T follicular helper cell (primary cell): Measurements from ENCODE around the gene FBXO44.
A peak's percentile ranks its signal among the peaks of the same experiment; 100 is the strongest.
"Not testable (repeated sequence)": the region's sequence is repeated elsewhere in the genome, so short reads cannot be mapped to it uniquely, and the experiment has no call there.

ENCODE experiments used
- DNase-seq: peaks from one replicate; pipeline ENCODE4 v3.0.0-alpha.2; 2020; ENCODE audit warnings: low read depth
- total RNA-seq, 2 experiments: gene quantifications; one replicate each; lab custom pipeline; 2026; lab: John Stamatoyannopoulos, UW

The FBXO44 gene
- 8.2 to 40.8 reads per million in 2 experiments for total RNA-seq

GRCh38 chr1:11654137-11654938, at the start of gene FBXO44, which contains the start of gene FBXO2:
TSS of gene FBXO44 (plus strand) at chr1:11654877. CDS start at chr1:11655836, 959 bp downstream.
TSS of gene FBXO2 (minus strand) at chr1:11654429. CDS start at chr1:11654340, 89 bp downstream.
- DNase-seq, result peak; percentile 62

GRCh38 chr1:11606775-11607174, 47.9 kb upstream of the FBXO44 start:
- no peak for DNase-seq

GRCh38 chr1:11608596-11609130, 46.0 kb upstream of the FBXO44 start:
- DNase-seq, result not testable (repeated sequence)

GRCh38 chr1:11609378-11609777, 45.3 kb upstream of the FBXO44 start:
- DNase-seq, result not testable (repeated sequence)

GRCh38 chr1:11610629-11611180, 44.0 kb upstream of the FBXO44 start:
- DNase-seq, result no peak

GRCh38 chr1:11611638-11612327, 42.9 kb upstream of the FBXO44 start:
- DNase-seq, result no peak

GRCh38 chr1:11613347-11613746, 41.3 kb upstream of the FBXO44 start:
- no peak for DNase-seq

- DNase-seq, result no peak
Observed at GRCh38 chr1:11615090-11615489, 39.6 kb upstream of the FBXO44 start.

- DNase-seq, result no peak
Observed at GRCh38 chr1:11616766-11617165, 37.9 kb upstream of the FBXO44 start.

- no peak for DNase-seq
Observed at GRCh38 chr1:11617314-11617713, 37.4 kb upstream of the FBXO44 start.

GRCh38 chr1:11617741-11618140, 36.9 kb upstream of the FBXO44 start:
- no peak for DNase-seq

- no peak for DNase-seq
Observed at GRCh38 chr1:11620405-11620804, 34.3 kb upstream of the FBXO44 start.

GRCh38 chr1:11620924-11621323, 33.8 kb upstream of the FBXO44 start:
- DNase-seq, result no peak

- DNase-seq, result no peak
Observed at GRCh38 chr1:11622398-11622797, 32.3 kb upstream of the FBXO44 start.

GRCh38 chr1:11623702-11624101, 31.0 kb upstream of the FBXO44 start:
- DNase-seq, result no peak

- DNase-seq, result no peak
Observed at GRCh38 chr1:11626551-11626950, 28.1 kb upstream of the FBXO44 start.

- DNase-seq, result no peak
Observed at GRCh38 chr1:11628767-11629166, 25.9 kb upstream of the FBXO44 start.

- DNase-seq, result no peak
Observed at GRCh38 chr1:11629184-11630016, 25.3 kb upstream of the FBXO44 start.

GRCh38 chr1:11634365-11635192, 20.1 kb upstream of the FBXO44 start:
- no peak for DNase-seq

GRCh38 chr1:11638121-11638520, 16.6 kb upstream of the FBXO44 start:
- DNase-seq, result no peak

- DNase-seq, result no peak
Observed at GRCh38 chr1:11639372-11639771, 15.3 kb upstream of the FBXO44 start.
